IPS DF 4.7 (cell line): ENCODE results near the gene LRRC4B.

Source experiments
- DNase-seq: peaks from one replicate; pipeline ENCODE4 v3.0.0-alpha.2; 2013; ENCODE audit warnings: low spot score; ENCODE audit errors: extremely low read depth

LRRC4B gene

GRCh38 chr19:50570997-50571396, 2.8 kb upstream of the LRRC4B start:
- DNase-seq, result no peak

GRCh38 chr19:50569938-50570540, 1.8 kb upstream of the LRRC4B start:
- no peak for DNase-seq

DNA sequence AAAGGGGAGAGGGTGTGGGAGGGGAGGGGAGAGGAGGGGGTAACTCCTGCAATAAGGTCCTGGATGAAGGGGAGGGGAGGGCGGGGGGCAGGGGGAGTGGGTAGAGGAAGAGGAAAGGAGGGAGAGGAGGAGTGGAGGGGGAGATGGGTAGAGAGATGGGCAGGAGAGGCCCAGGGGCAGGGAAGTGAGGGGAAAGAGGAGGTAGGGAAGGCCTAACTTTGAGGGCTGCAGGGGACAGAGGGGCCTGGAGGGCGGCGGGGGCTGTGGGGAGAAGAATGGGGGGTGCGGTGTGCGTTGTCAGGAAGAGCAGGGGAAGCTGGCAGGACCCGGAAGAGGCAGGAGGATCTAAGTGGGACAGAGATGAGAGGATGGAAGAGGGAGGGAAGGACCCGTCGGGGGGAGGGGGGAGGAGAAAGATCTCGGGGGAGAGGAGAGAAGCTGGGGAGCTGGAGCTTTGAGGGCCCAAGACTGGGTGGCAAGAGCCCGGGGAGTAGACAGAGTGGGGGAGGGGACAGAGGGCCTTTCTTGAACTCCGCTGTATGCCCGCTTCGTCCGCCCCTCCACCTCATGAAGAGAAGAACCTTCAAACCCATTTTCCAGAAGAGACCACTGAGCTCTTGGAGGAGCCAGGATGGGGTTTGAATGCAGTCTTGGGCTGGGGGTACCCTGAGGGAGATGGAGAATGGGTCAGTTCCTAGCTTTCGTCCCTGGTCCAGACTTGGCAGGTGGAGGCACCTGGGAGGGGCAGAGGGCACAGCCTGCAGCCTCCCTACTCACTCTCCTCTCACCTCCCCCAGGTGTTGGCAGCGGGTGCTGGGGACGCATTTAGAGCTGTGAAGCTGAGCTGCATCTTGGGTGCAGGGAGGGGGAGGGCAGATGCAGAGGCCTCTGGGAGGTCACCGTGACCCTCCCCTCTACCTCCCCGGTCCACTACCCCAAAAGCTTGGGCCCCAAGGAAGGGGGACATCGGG, 778 bp upstream of the LRRC4B start:
- no peak for DNase-seq

DNA sequence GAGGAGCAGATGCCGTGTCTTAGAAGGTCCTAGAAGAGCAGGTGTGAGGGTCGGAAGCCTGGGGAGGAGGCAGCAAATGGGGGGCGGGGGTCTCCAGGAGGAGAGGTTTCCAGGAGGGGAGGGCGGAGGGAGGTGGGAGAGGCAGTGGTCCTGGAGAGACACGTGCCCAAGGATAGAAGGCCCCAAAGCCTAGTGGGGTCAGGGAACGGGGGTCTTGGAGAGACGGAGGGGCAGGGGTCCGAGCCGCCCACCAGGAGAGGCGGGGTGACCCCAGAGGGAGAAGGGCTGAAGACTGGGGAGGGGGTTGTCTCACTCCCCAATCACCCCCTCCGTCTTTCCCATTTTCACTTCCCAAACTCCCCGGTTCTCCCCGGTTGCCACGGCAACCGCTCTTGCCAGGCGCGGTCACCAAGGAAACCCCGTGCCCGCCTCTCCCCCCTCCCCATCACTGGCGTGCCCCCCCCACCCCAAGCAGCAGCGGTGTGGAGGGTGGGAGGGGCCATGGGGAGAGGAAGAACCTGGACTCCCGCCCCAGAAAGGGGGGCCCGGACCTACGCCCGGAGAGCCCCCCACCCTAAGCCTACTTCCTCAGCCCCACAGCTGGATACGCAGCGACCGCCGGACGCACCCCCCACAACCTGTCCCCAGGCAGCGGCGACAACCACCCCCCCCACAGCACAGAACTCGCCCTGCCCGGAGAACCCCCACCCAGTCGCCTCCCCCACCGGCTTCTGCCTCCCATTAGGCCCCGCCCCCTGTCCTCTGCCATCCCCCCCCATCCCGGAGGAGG, 988 bp downstream of the LRRC4B start:
- DNase-seq, result no peak

GRCh38 chr19:50565984-50566903, 2.0 kb downstream of the LRRC4B start:
- no peak for DNase-seq

DNA sequence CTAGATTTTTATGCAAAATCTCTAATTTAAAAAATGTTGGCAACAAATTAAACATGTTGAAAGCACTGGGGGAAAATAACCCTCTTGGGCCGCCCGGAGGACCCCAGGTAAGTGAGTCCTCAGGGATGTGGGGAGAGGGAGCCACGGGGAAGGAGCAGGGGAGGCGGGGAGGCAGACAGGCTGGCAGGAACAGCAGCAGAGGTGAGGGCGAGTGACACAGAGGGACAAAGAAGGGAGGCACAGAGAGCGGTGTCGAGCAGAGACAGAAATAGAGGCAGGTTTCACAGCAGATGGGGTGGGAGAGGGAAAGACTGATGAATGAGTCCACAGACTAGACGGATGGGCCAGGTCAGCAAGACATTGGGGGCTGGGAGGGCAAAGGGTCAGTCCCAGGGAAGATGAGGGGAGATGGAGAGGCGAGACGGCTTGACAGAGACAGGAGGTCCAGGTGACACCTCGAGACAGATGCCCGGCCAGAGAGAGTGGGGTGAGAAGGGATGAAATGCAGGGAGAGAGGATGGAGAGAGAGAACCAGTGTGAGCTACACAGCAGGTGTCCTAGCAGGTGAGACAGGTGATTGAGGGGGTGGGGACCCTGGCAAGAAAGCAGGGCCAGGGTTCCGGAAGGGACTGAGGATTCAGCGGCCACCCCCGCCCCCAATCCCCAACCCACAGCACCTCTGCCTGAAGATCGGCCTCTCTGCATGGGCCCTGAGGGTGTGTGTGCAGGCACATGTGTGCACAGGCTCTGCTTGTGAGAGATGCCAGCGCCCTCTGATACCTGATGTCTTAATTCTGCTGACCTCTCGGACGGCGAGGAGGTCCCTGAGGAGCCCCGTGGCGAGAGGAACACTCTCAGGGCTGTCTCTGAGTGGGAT, 3.8 kb downstream of the LRRC4B start:
- no peak for DNase-seq

DNA sequence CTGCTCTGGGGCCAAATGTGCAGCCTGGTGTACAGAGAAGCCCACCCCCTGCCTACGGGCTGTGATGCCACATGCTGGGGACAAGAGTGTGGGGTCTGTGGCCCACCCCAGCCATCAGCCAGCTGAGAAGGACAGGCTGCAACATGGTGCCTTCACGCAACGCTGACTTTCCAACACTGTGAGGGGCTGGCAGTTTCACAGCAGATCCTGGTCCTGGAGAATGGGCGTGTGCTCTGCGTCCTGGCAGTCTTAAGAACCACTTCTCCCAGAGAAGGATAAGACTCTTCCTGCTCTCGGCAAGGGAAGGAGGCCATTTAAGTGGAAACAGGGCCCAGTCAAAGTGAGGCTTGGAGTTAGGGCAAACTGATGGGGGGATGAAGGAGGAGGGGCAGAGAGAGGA, 4.6 kb downstream of the LRRC4B start:
- DNase-seq, result no peak

DNA sequence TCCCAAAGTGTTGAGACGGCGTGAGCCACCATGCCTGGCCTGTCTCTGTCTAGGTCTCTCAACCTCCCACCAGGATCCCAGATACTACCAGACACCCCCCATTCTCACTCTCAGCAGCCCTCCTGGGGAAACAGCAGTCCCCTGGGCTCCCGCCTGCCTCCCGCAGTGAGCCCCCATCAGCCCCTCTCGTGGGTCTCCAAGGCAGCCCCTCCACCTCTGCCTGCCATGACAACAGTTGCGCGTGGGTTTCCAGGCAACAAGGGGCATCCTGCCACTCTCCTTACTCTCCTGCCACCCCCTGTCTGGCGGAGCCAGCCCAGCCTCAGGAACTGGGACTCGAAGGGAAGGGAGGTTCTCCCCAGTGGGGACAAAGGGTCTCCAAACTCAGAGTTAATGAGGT, 5.2 kb downstream of the LRRC4B start:
- DNase-seq, result no peak

- DNase-seq, result no peak
These were observed 5.9 kb downstream of the LRRC4B start for GRCh38 chr19:50562329-50562728.

DNA sequence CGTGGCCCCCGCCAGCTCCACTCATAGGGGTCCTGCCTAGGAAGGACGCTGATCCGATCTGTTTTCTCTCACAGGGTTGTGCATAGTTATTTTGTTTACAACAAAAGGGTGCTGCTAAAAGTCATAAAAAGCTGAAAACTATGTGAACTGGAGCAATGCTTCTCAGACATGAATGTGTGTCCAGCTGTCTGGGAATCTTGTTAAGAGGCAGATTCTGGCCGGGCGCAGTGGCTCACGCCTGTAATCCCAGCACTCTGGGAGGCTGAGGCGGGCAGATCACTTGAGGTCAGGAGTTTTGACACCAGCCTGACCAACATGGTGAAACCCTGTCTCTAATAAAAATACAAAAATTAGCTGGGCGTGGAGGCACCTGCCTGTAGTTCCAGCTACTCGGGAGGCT, 8.6 kb downstream of the LRRC4B start:
- DNase-seq, result no peak

GRCh38 chr19:50558449-50558848, 9.8 kb downstream of the LRRC4B start:
- no peak for DNase-seq

DNA sequence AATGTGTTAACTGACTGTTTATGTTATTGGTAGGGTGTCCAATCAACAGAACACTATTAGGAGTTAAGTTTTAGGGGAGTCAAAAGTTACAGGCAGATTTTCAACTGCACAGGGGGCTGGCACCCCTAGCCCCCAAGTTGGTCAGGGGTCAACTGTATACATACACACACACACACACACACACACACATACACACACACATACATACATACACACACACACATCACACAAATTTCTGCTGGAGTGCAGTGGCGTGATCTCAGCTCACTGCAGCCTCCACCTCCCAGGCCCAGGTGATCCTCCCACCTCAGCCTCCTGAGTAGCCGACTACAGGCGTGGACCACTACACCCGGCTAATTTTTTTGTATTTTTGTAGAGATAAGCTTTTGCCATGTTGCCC, 10.2 kb downstream of the LRRC4B start:
- no peak for DNase-seq

DNA sequence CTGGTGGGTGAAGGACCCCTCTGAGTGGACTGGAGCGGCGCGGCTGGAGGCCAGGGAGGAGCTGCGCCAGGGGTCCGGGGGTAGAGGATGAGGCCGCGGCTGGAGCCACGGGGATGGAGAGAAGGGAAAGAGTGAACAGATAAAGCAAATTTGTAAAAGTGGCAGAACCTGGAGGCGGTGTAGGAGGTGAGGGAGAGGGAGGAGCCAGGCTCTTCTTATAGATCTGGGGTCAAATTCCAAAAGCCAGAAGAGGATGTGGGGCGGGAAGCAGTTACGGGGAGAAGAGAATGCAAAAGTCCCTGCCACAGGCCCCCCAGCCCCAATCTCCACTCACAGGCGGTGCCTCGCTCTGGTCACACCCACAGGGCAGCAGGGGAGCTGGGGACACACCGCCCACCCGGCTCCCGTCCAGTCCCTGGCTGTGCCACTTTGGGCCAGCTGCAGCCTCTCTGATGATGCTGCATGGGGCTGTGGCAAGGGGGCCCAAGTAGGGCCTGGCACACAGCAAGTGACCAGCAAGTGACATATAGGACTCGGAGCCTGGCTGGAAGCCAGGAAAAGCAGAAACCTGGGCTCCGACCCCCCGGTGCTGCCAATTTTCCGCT, 11.1 kb downstream of the LRRC4B start:
- no peak for DNase-seq

GRCh38 chr19:50556282-50557008, 11.8 kb downstream of the LRRC4B start:
- DNase-seq, result no peak

DNA sequence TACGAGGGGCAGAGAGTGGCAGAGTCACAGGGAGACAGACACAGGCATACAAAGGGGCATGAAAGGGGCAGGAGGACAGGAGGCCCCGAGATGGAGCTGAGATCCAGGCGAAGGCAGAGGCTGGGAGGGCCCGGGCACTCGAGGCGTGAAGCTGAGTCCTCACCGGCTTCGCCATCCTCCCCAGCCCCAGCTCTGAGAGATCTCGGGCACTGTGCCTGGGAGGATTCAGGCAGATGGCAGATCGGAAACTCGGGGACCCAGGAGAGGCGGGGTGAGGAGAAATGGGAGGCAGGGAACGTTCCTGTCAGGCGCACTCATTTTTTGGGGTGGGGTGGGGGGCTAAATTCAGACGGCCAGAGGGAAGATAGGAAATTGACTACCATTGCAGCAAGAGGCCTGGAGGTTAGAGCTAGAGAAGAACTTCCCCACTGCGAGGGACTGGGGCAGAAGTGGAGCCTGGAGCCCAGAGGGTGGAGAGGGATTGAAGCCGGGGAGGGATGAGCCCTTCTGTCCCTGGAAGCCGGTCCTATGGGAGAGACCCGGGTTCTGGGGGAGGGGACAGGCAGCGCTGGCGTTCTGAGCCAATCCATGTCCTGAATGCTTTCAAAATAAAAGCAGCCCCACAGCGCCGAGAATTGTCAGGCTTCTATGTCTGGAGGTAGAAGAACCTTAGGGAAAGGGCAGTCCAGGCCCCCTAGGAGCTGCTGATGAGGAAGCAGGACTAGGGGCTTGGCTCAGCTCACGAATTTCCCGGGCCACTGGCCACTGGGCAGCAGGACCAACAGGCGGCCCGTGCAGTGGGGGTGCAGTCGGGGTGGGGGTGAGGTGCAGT, 12.6 kb downstream of the LRRC4B start:
- DNase-seq, result no peak

DNA sequence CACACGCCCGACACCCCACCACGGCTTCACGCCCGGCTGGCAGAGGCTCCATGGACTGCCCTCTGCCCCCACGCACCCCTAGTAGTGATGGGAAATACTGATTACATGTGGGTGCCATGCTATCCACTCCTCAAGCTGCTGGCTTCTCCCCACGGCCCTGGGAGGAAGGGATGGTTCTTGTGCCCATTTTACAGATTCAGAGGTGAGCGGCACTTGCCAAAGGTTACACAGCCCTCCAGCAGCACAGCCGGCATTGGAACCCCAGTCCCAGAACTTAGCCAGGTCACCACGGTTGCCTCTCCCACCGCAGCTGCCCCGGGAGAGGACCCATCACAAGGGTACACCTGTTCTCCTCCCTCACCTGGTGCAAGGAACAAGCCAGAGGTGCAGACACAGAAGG, 13.2 kb downstream of the LRRC4B start:
- no peak for DNase-seq

DNA sequence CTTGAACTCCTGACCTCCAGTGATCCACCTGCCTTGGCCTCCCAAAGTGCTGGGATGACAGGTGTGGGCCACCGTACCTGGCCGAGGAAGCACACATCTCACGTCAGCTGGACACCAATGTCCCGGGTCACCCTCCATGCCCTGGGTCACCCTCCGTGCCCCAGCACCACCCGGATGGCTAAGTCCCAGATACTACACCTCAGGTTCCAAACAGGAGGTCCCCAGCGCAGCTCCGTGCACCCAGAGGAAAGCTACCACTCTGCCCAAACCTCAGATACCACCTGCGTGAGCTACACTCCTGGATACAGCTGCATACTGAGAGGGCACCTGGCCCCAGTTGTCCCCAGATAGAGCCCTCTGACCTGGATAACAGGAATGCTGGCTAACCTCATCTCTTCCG, 14.0 kb downstream of the LRRC4B start:
- no peak for DNase-seq

DNA sequence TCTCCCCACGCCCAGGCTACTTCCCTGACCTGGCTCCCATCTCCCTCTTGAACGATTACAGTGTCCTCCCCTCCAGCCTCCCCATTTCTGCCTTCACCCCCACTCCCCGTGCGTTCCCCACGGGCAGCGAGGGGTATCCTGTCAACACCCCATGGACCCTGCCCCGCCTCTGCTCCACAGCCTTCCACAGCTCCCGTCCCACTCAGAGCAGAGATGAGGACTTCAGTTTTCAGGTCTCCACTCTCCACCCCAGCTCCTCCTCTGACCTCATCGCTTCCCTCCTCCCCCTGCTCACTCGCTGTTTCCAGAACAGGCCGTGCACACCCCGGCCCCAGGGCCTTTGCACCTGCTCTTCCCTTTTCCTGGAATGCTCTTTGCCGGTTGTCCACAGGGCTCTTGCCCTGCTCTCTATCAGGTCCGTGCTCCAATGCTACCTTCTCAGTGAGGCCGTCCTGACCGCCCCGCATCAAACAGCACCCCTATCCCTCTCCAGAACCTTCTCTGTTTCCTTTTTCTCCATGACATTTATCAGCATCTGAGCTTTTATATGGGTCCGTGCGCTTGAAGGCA, 15.0 kb downstream of the LRRC4B start:
- DNase-seq, result no peak
